GM19025 (cell line): ENCODE data around the gene RPIA.

Experiments used
- ATAC-seq: cut with Tn5 transposase; IDR thresholded peaks from one replicate; pipeline ENCODE4 v1.9.1; 2021; ENCODE audit warnings: mild to moderate bottlenecking, low read depth, moderate library complexity; ENCODE audit not compliant: unreplicated experiment

RPIA gene

GRCh38 chr2:88683160-88684021, 8.1 kb upstream of the RPIA start:
- ATAC-seq: no peak

- ATAC-seq: no peak
Observed at GRCh38 chr2:88684519-88684918, 7.0 kb upstream of the RPIA start.

- no peak for ATAC-seq
Observed at GRCh38 chr2:88686320-88686719, 5.2 kb upstream of the RPIA start.

DNA sequence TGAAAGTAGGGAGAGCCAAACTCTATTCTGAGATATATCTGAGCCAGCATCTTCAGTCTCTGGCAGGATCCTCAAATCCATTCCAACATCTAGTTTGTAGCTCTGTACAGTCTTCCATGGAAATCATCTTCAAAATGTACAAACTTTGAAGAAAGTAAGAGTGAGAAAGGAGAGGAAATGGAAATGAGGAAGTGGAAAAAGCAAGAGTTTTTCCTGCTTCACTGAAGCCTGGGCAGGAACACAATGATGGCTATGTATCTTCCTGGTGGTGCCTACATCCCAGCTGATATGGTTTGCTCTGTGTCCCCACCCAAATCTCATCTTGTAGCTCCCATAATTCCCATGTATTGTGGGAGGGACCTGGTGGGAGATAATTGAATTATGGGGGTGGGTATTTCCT, 4.1 kb upstream of the RPIA start:
- no peak for ATAC-seq

GRCh38 chr2:88690591-88691338, 708 bp upstream of the RPIA start:
- no peak for ATAC-seq

DNA sequence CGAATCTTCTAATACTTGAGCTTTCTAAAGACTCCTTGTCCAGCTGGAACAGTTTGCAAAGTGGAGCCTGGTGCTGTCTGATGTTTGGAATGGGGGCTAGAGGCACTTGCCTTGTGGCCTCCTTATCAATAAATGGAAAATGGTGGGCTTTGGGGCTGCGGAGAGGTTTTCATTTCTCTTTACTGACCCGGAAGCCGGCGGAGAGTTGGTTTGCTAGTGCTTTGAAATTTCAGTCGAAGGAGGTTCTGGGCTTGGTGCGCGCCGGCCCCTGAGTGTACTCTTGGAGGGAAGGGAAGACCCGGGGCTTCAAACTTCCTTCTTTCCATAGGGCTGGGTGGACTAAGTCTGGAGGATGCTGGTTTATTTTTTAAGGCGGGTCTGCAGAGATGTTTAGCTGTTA, 714 bp downstream of the RPIA start:
- no peak for ATAC-seq

DNA sequence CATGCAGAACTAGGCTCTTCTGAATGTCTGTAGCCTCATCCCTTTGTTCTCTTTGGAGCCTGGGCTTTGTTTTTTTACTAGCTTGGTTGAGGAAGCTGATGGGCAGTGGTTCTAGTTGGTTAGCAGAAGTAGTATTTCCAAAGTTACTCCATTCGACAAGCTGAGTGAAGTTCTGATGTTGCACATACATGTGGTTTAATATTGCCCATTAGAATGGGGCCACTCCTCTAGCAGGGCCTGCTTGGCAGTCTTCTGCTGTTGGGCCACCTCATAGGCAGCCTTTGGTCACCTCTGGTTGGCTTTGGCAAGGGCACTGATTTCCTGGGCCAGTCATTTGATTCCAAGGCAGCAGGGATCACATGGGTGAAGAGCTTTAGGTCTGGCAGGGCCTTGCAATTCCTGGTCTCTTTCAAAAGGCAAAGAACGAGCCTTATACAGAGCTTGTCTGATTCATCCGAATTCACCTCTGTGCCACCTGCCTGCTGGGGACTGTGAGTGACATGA, 2.5 kb downstream of the RPIA start:
- no peak for ATAC-seq

GRCh38 chr2:88696611-88697010, 5.1 kb downstream of the RPIA start:
- ATAC-seq: no peak

DNA sequence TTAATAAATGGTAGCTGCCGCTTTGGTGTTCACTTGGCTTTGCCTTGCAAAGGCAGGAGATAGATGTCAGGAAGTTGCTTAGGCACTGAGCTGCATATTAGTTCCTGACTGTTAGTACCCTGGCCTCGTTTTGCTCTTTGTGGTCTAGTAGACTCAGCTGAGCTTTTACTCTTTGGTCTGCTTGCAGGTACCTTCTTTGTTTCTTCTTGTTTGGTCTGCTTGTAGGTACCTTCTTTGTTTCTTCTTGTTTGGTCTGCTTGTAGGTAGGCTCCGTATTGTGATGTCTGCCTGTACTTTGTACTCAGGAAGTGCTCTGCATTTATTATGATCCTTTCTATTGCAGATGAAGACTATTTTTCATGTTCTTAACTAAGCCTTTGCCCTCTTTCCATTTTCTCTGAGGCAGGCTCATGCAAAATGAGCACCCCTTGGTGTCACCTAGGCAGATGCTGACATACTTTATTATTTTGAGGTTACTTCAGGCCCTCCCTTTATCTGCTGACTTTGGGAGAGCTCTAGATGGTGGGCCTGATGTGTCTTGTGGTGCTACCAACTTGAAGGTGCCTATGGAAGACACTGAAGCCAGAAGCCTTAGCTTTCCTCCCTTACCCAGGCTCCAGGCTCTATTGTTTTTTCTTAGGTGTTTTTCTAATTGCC, 6.0 kb downstream of the RPIA start:
- no peak for ATAC-seq

DNA sequence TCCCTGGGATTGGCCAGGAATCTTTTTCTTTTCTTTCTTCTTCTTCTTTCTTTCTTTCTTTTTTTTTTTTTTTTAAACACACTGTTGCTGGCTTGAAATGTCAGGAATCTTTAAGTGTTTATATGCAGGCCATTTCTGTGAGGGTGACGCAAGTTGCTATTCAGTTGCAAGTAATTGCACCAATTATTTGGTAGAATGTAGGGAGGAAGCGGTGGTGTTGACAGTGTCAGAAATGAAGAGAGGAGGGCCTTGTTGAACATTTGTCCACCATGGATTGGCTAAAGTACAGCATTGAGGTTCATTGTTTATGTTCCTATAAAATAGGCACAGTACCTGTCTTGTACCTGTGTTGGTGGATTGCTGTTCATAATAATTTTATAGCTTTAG, 6.5 kb downstream of the RPIA start:
- no peak for ATAC-seq

GRCh38 chr2:88698498-88699233, 7.2 kb downstream of the RPIA start:
- ATAC-seq: no peak

DNA sequence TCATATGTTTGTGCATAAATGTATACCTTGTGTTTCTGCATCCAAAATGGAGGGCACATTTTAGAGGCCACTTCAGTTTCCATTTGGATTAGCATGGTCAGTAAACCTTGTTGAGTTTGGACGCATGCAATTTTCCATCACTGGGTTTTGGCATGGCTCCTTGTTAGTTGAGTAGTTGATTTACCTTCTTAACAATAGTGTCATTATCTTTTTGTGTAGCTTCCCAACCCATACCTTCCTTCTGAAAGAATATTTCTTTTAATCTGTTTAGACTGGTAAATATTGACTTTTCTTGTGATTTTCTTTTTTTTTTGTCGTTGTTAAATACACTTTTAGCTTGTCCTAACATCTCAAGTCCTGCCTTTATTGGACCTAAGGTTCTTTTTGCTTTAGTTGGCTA, 15.5 kb downstream of the RPIA start:
- no peak for ATAC-seq

- no peak for ATAC-seq
Observed at GRCh38 chr2:88709181-88709631, 17.7 kb downstream of the RPIA start.

GRCh38 chr2:88711289-88711688, 19.8 kb downstream of the RPIA start:
- ATAC-seq: no peak

DNA sequence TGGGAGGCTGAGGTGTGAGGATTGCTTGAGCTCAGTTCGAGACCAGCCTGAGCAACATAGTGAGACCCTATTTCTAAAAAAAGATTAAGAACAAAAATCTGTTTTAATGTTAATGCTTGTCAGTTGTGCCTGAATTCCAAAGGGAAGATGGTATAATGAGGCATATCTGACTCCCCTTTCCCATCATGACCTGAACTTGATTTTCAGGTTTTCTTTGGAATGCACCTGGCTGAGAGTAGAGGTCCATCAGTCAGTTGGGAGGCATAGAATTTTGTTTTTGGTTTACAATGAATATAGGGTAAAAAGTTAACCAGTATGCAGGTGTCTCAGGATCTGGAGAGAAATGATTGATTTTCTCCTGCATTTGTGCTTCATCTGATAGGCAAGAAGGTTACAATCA, 20.4 kb downstream of the RPIA start:
- ATAC-seq: no peak

DNA sequence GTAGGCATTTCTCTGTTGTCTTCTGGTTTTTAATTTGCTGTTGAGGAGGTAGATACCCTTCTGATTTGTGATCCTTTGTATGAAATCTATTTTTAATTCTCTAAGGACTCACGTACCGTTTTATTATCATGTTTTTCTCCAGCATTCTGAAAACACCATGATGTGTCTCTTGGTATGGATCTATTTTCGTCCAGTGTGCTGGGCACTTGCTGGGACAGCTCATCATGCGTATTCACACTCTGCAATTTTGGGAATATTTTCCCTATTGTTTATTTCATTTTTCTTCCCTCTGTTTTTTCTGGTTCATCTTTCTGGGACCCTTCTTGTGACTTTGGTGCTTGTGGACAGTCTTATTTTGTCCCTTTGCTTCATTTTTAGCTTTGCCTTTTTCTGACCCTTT, 21.9 kb downstream of the RPIA start:
- no peak for ATAC-seq

- ATAC-seq: no peak
Observed at GRCh38 chr2:88714667-88715066, 23.2 kb downstream of the RPIA start.

DNA sequence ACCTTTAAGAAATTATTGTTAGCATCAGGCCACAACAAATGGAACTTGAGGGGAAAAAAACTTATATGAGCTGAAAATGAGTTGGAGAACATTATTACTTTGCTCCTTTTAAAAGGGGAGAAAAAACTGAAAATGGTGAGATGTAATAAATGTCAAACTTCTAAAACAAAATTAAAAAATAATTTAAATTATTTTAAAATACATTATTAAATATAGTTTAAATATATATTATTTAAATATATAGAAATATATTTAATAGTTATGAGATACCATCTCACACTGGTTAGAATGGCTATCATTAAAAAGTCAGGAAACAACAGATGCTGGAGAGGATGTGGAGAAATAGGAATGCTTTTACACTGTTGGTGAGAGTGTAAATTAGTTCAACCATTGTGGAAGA, 28.9 kb downstream of the RPIA start:
- no peak for ATAC-seq

GRCh38 chr2:88721268-88721667, 29.8 kb downstream of the RPIA start:
- ATAC-seq: no peak

- no peak for ATAC-seq
Observed at GRCh38 chr2:88724643-88725332, 33.3 kb downstream of the RPIA start.
